ENCODE measurements around the gene CBS. TPM values are rescaled to one million over a fixed set of nuclear protein-coding genes. Genes with fewer than 3 reads are reported as not detected.
"Not testable (repeated sequence)": the region's sequence is repeated elsewhere in the genome, so short reads cannot be mapped to it uniquely, and the experiment has no call there.

The CBS gene
- 21.6 and 25.5 TPM in 2 replicates for total RNA-seq (2014; rRNA removed; shearing (Covaris generic))

GRCh38 chr21:43075170-43076022 lies at the start of gene CBS:
CBS (minus strand) TSS chr21:43075835; CDS start chr21:43072193, 3,642 bp downstream.
- DNase-seq (ENCODE audit: low spot score) = not testable (repeated sequence)

GRCh38 chr21:43115956-43116355 lies 40.3 kb upstream of the CBS start:
- DNase-seq (ENCODE audit: low spot score) = not testable (repeated sequence)

- not testable (repeated sequence) for DNase-seq (ENCODE audit: low spot score)
These were observed 38.8 kb upstream of the CBS start for GRCh38 chr21:43114483-43114882.

- not testable (repeated sequence) for DNase-seq (ENCODE audit: low spot score)
These were observed 33.4 kb upstream of the CBS start for GRCh38 chr21:43109006-43109405.

GRCh38 chr21:43108177-43108576 lies 32.5 kb upstream of the CBS start:
- DNase-seq (ENCODE audit: low spot score) = not testable (repeated sequence)

- not testable (repeated sequence) for DNase-seq (ENCODE audit: low spot score)
These were observed 32.1 kb upstream of the CBS start for GRCh38 chr21:43107794-43108137.

GRCh38 chr21:43106965-43107793 lies 31.5 kb upstream of the CBS start, which contains the start of gene U2AF1:
U2AF1 (minus strand) TSS chr21:43107570; CDS start chr21:43107494, 76 bp downstream.
- DNase-seq (ENCODE audit: low spot score) = not testable (repeated sequence)

GRCh38 chr21:43104642-43105041 lies 29.0 kb upstream of the CBS start:
- not testable (repeated sequence) for DNase-seq (ENCODE audit: low spot score)

- DNase-seq (ENCODE audit: low spot score) = not testable (repeated sequence)
These were observed 26.6 kb upstream of the CBS start for GRCh38 chr21:43102281-43102680.

GRCh38 chr21:43101676-43102075 lies 26.0 kb upstream of the CBS start:
- DNase-seq (ENCODE audit: low spot score) = not testable (repeated sequence)

- not testable (repeated sequence) for DNase-seq (ENCODE audit: low spot score)
These were observed 25.4 kb upstream of the CBS start for GRCh38 chr21:43101000-43101399.

- not testable (repeated sequence) for DNase-seq (ENCODE audit: low spot score)
These were observed 16.5 kb upstream of the CBS start for GRCh38 chr21:43091979-43092614.

GRCh38 chr21:43090947-43091346 lies 15.3 kb upstream of the CBS start:
- not testable (repeated sequence) for DNase-seq (ENCODE audit: low spot score)

GRCh38 chr21:43089463-43089862 lies 13.8 kb upstream of the CBS start:
- not testable (repeated sequence) for DNase-seq (ENCODE audit: low spot score)

- DNase-seq (ENCODE audit: low spot score) = not testable (repeated sequence)
These were observed 7.1 kb upstream of the CBS start for GRCh38 chr21:43082587-43083300.

GRCh38 chr21:43076643-43077042 lies 1.0 kb upstream of the CBS start:
- not testable (repeated sequence) for DNase-seq (ENCODE audit: low spot score)

- DNase-seq (ENCODE audit: low spot score) = not testable (repeated sequence)
These were observed 495 bp upstream of the CBS start for GRCh38 chr21:43076023-43076637.

GRCh38 chr21:43074401-43075169 lies 1.1 kb downstream of the CBS start:
- not testable (repeated sequence) for DNase-seq (ENCODE audit: low spot score)

GRCh38 chr21:43072742-43073141 lies 2.9 kb downstream of the CBS start:
- DNase-seq (ENCODE audit: low spot score) = not testable (repeated sequence)

GRCh38 chr21:43069682-43070081 lies 6.0 kb downstream of the CBS start:
- DNase-seq (ENCODE audit: low spot score) = not testable (repeated sequence)
